ENCODE results near the gene SMAD1. TPM values are rescaled to one million over a fixed set of nuclear protein-coding genes. Genes with fewer than 3 reads are reported as not detected.

Gene SMAD1
- polyA plus RNA-seq (2012; ENCODE audit: insufficient read depth, insufficient read length, low read depth), result 14.4 TPM

- no peaks in the 10 kb centered on the region for H3K9me3 ChIP-seq
- peaks cover 2% of the 10 kb centered on the region; the same call in 1 of the 2 replicates for H3K36me3 ChIP-seq
- peak within 1 kb of the TSS; percentile 89 for H3K4me3 ChIP-seq (ENCODE audit: low read depth, low read length)
Measured at GRCh38 chr4:145481164-145481941, at the start of gene SMAD1. TSS of gene SMAD1 (plus strand) at chr4:145481853. CDS start at chr4:145514614, 32,761 bp downstream.

GRCh38 chr4:145433684-145434083, 48.0 kb upstream of the SMAD1 start:
- DNase-seq, result no peak

More at GRCh38 chr4:145481164-145481941, at the start of gene SMAD1:
- TF ChIP-seq CTCF (IDR thresholded peaks at IDR 0.05; ENCODE audit: low read depth, low read length), result no peak
- DNase-seq, result peak; percentile 88
- no peaks in the 10 kb centered on the region for H3K27me3 ChIP-seq
- H3K4me1 ChIP-seq, result no peaks in the 10 kb centered on the region

GRCh38 chr4:145435646-145436045, 46.0 kb upstream of the SMAD1 start:
- H3K36me3 ChIP-seq, result no peaks in the 10 kb centered on the region
- DNase-seq, result no peak
- no peak overlapping the region for H3K4me3 ChIP-seq (ENCODE audit: low read depth, low read length)
- peaks cover 22% of the 10 kb centered on the region for H3K27me3 ChIP-seq
- H3K4me1 ChIP-seq, result no peaks in the 10 kb centered on the region
- no peaks in the 10 kb centered on the region for H3K9me3 ChIP-seq
- TF ChIP-seq CTCF (IDR thresholded peaks at IDR 0.05; ENCODE audit: low read depth, low read length), result no peak

More at GRCh38 chr4:145433684-145434083, 48.0 kb upstream of the SMAD1 start:
- no peaks in the 10 kb centered on the region for H3K4me1 ChIP-seq
- no peaks in the 10 kb centered on the region for H3K9me3 ChIP-seq
- TF ChIP-seq CTCF (IDR thresholded peaks at IDR 0.05; ENCODE audit: low read depth, low read length), result no peak
- H3K27me3 ChIP-seq, result peaks cover 14% of the 10 kb centered on the region; the same call in 1 of the 2 replicates
- no peak overlapping the region for H3K4me3 ChIP-seq (ENCODE audit: low read depth, low read length)
- no peaks in the 10 kb centered on the region for H3K36me3 ChIP-seq

- Histone ChIP-seq H3K9me3 (no peaks in the 10 kb centered on the region), H3K36me3 (no peaks in the 10 kb centered on the region), H3K4me1 (no peaks in the 10 kb centered on the region), H3K4me3 (ENCODE audit: low read depth, low read length) (no peak overlapping the region), H3K27me3 (peaks cover 22% of the 10 kb centered on the region)
- no peak for TF ChIP-seq CTCF (IDR thresholded peaks at IDR 0.05; ENCODE audit: low read depth, low read length)
- no peak for DNase-seq
Measured at GRCh38 chr4:145436114-145436513, 45.5 kb upstream of the SMAD1 start.

GRCh38 chr4:145436796-145437195, 44.9 kb upstream of the SMAD1 start:
- H3K4me3 ChIP-seq (ENCODE audit: low read depth, low read length), result no peak overlapping the region
- H3K4me1 ChIP-seq, result no peaks in the 10 kb centered on the region
- peaks cover 22% of the 10 kb centered on the region for H3K27me3 ChIP-seq
- H3K36me3 ChIP-seq, result no peaks in the 10 kb centered on the region
- H3K9me3 ChIP-seq, result no peaks in the 10 kb centered on the region
- no peak for DNase-seq
- no peak for TF ChIP-seq CTCF (IDR thresholded peaks at IDR 0.05; ENCODE audit: low read depth, low read length)

GRCh38 chr4:145437466-145437865, 44.2 kb upstream of the SMAD1 start:
- TF ChIP-seq CTCF (IDR thresholded peaks at IDR 0.05; ENCODE audit: low read depth, low read length), result no peak
- H3K36me3 ChIP-seq, result no peaks in the 10 kb centered on the region
- H3K27me3 ChIP-seq, result peaks cover 22% of the 10 kb centered on the region
- no peaks in the 10 kb centered on the region for H3K4me1 ChIP-seq
- no peak for DNase-seq
- H3K4me3 ChIP-seq (ENCODE audit: low read depth, low read length), result no peak overlapping the region
- H3K9me3 ChIP-seq, result 0 out of 2 replicates have a peak, but pooled peaks cover 3% of the 10 kb centered on the region

All from BE2C (cell line).